ENCODE results near the gene RXYLT1. TPM values are rescaled to one million over a fixed set of nuclear protein-coding genes. Genes with fewer than 3 reads are reported as not detected.
A peak's percentile ranks its signal among the peaks of the same experiment; 100 is the strongest.
"Not testable (repeated sequence)": the region's sequence is repeated elsewhere in the genome, so short reads cannot be mapped to it uniquely, and the experiment has no call there.

The RXYLT1 gene
- 10 to 100 TPM in 1 of 2 experiments, 1 to 10 TPM in 1; 9.8 to 12.7 TPM for total RNA-seq

GRCh38 chr12:63779498-63780481 lies at the start of gene RXYLT1:
RXYLT1 (plus strand) TSS chr12:63779909; CDS start chr12:63779961, 52 bp downstream.
- H3K4me1 Mint-ChIP-seq (ENCODE audit: low read depth): peaks cover 18% of the 10 kb centered on the region
- CTCF ChIA-PET: no interaction called here
- peaks cover 28% of the 10 kb centered on the region for H3K36me3 Mint-ChIP-seq (ENCODE audit: low read depth)
- DNase-seq: peak; percentile 85
- intact Hi-C loops (cut with micrococcal nuclease): loop anchor here (1.0 to 10.0 kb wide), 7 partner anchors 63 to 1313 kb away; partner anchors contain the start of genes DPY19L2, KICS2, MON2 and SRGAP1
- peak within 1 kb of the TSS; percentile 98 for H3K4me3 Mint-ChIP-seq
- H3K27ac Mint-ChIP-seq: peak within 1 kb of the TSS; percentile 91
- H3K27me3 Mint-ChIP-seq (ENCODE audit: low read depth): no peaks in the 10 kb centered on the region
- no peaks in the 10 kb centered on the region for H3K9me3 Mint-ChIP-seq

GRCh38 chr12:63732779-63733178 lies 46.9 kb upstream of the RXYLT1 start:
- H3K27ac Mint-ChIP-seq; H3K9me3 Mint-ChIP-seq; intact Hi-C loops (cut with micrococcal nuclease); H3K27me3 Mint-ChIP-seq (ENCODE audit: low read depth); CTCF ChIA-PET; DNase-seq; H3K36me3 Mint-ChIP-seq (ENCODE audit: low read depth); H3K4me3 Mint-ChIP-seq; H3K4me1 Mint-ChIP-seq (ENCODE audit: low read depth): not testable (repeated sequence)

- H3K27me3 Mint-ChIP-seq (ENCODE audit: low read depth); H3K27ac Mint-ChIP-seq; intact Hi-C loops (cut with micrococcal nuclease); H3K4me3 Mint-ChIP-seq; H3K36me3 Mint-ChIP-seq (ENCODE audit: low read depth); DNase-seq; H3K9me3 Mint-ChIP-seq; H3K4me1 Mint-ChIP-seq (ENCODE audit: low read depth); CTCF ChIA-PET: not testable (repeated sequence)
These were observed 46.1 kb upstream of the RXYLT1 start for GRCh38 chr12:63733585-63733984.

GRCh38 chr12:63740551-63740950 lies 39.2 kb upstream of the RXYLT1 start:
- H3K4me3 Mint-ChIP-seq; H3K27ac Mint-ChIP-seq; H3K9me3 Mint-ChIP-seq; H3K36me3 Mint-ChIP-seq (ENCODE audit: low read depth); DNase-seq; CTCF ChIA-PET; H3K4me1 Mint-ChIP-seq (ENCODE audit: low read depth); H3K27me3 Mint-ChIP-seq (ENCODE audit: low read depth): not testable (repeated sequence)
- intact Hi-C loops (cut with micrococcal nuclease): loop anchor here (5.0 kb wide), 1 partner anchor 193 kb away; no protein-coding TSS in a partner anchor

GRCh38 chr12:63741431-63741830 lies 38.3 kb upstream of the RXYLT1 start:
- H3K27me3 Mint-ChIP-seq (ENCODE audit: low read depth); CTCF ChIA-PET; H3K27ac Mint-ChIP-seq; H3K36me3 Mint-ChIP-seq (ENCODE audit: low read depth); DNase-seq; H3K4me3 Mint-ChIP-seq; H3K9me3 Mint-ChIP-seq; H3K4me1 Mint-ChIP-seq (ENCODE audit: low read depth): not testable (repeated sequence)
- intact Hi-C loops (cut with micrococcal nuclease): loop anchor here (5.0 kb wide), 1 partner anchor 194 kb away; no protein-coding TSS in a partner anchor

GRCh38 chr12:63744110-63744509 lies 35.6 kb upstream of the RXYLT1 start:
- H3K27me3 Mint-ChIP-seq (ENCODE audit: low read depth); H3K4me1 Mint-ChIP-seq (ENCODE audit: low read depth); H3K9me3 Mint-ChIP-seq; CTCF ChIA-PET; DNase-seq; H3K27ac Mint-ChIP-seq; H3K4me3 Mint-ChIP-seq; H3K36me3 Mint-ChIP-seq (ENCODE audit: low read depth): not testable (repeated sequence)
- intact Hi-C loops (cut with micrococcal nuclease): loop anchor here (5.0 kb wide), 1 partner anchor 197 kb away; no protein-coding TSS in a partner anchor

- H3K9me3 Mint-ChIP-seq; H3K27ac Mint-ChIP-seq; H3K4me1 Mint-ChIP-seq (ENCODE audit: low read depth); H3K27me3 Mint-ChIP-seq (ENCODE audit: low read depth); CTCF ChIA-PET; H3K4me3 Mint-ChIP-seq; H3K36me3 Mint-ChIP-seq (ENCODE audit: low read depth); intact Hi-C loops (cut with micrococcal nuclease): not testable (repeated sequence)
- peak; percentile 8 for DNase-seq
These were observed 33.2 kb upstream of the RXYLT1 start for GRCh38 chr12:63746470-63746869.

- H3K36me3 Mint-ChIP-seq (ENCODE audit: low read depth); H3K27ac Mint-ChIP-seq; intact Hi-C loops (cut with micrococcal nuclease); H3K4me3 Mint-ChIP-seq; H3K4me1 Mint-ChIP-seq (ENCODE audit: low read depth); CTCF ChIA-PET; H3K9me3 Mint-ChIP-seq; H3K27me3 Mint-ChIP-seq (ENCODE audit: low read depth); DNase-seq: not testable (repeated sequence)
These were observed 32.6 kb upstream of the RXYLT1 start for GRCh38 chr12:63747136-63747535.

GRCh38 chr12:63747553-63747952 lies 32.2 kb upstream of the RXYLT1 start:
- no peaks in the 10 kb centered on the region for H3K36me3 Mint-ChIP-seq (ENCODE audit: low read depth)

GRCh38 chr12:63752283-63752682 lies 27.4 kb upstream of the RXYLT1 start:
- Mint-ChIP-seq H3K4me1 (ENCODE audit: low read depth) (peaks cover 8% of the 10 kb centered on the region), H3K27me3 (ENCODE audit: low read depth) (peaks cover 10% of the 10 kb centered on the region), H3K27ac (no peak overlapping the region), H3K4me3 (no peak overlapping the region), H3K9me3 (no peaks in the 10 kb centered on the region), H3K36me3 (ENCODE audit: low read depth) (no peaks in the 10 kb centered on the region)
- intact Hi-C loops (cut with micrococcal nuclease): no loop called here
- CTCF ChIA-PET: interaction anchor here (0.8 kb wide), 1 partner anchor 654 kb away, joined by 3 read pairs; no protein-coding TSS in a partner anchor
- DNase-seq: peak; percentile 18

More at GRCh38 chr12:63747553-63747952, 32.2 kb upstream of the RXYLT1 start:
- intact Hi-C loops (cut with micrococcal nuclease): no loop called here
- Mint-ChIP-seq H3K27ac (no peak overlapping the region), H3K4me1 (ENCODE audit: low read depth) (peaks cover 4% of the 10 kb centered on the region), H3K27me3 (ENCODE audit: low read depth) (no peaks in the 10 kb centered on the region), H3K9me3 (no peaks in the 10 kb centered on the region), H3K4me3 (no peak overlapping the region)
- no peak for DNase-seq
- CTCF ChIA-PET: interaction anchor here (0.6 kb wide), 1 partner anchor 22 kb away, joined by 4 read pairs; no protein-coding TSS in a partner anchor

- intact Hi-C loops (cut with micrococcal nuclease): no loop called here
- CTCF ChIA-PET: interaction anchor here (0.8 kb wide), 1 partner anchor 655 kb away, joined by 3 read pairs; no protein-coding TSS in a partner anchor
- Mint-ChIP-seq H3K9me3 (no peaks in the 10 kb centered on the region), H3K36me3 (ENCODE audit: low read depth) (no peaks in the 10 kb centered on the region), H3K4me1 (ENCODE audit: low read depth) (peaks cover 8% of the 10 kb centered on the region), H3K27ac (no peak overlapping the region), H3K4me3 (no peak overlapping the region), H3K27me3 (ENCODE audit: low read depth) (peaks cover 12% of the 10 kb centered on the region)
- no peak for DNase-seq
These were observed 26.9 kb upstream of the RXYLT1 start for GRCh38 chr12:63752841-63753240.

GRCh38 chr12:63753743-63754142 lies 26.0 kb upstream of the RXYLT1 start:
- Mint-ChIP-seq H3K9me3 (no peaks in the 10 kb centered on the region), H3K27me3 (ENCODE audit: low read depth) (peaks cover 17% of the 10 kb centered on the region), H3K27ac (no peak overlapping the region), H3K36me3 (ENCODE audit: low read depth) (no peaks in the 10 kb centered on the region), H3K4me1 (ENCODE audit: low read depth) (peaks cover 8% of the 10 kb centered on the region), H3K4me3 (no peak overlapping the region)
- CTCF ChIA-PET: no interaction called here
- no peak for DNase-seq
- intact Hi-C loops (cut with micrococcal nuclease): no loop called here
